8988T (cell line): ENCODE measurements around the gene ERAP2.
"Not testable (repeated sequence)": the region's sequence is repeated elsewhere in the genome, so short reads cannot be mapped to it uniquely, and the experiment has no call there.

Experiments
- DNase-seq: peaks from one replicate; pipeline ENCODE4 v3.0.0; 2011

The ERAP2 gene

DNA sequence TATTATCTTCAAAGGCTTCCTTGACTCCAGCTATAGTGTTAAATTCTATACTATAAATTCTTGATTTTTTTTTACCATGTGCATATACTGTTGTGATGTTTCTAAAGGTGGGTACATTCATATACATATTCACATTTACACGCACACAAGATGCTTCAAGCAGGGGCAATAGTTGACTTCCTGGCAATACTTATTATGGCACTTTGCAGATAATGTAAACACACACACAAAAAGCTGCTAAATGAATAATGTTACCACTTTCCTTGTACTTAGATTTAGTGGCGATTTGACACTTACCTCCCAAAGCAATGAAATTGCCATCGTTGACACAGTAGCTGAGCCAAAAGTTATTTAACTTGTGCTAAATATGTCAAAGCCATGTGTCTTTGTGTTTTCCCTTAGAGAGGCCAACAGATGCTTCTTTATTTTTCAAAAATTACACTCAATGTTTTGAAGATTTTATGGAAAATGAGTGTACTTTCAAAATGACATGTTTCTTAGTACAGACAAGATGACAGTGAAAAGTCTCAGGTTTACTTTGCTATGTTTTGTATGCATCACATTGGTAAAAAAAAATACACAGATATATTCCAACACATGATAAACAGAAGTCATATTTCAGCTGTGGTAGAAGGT, 12.2 kb upstream of the ERAP2 start:
- no peak for DNase-seq

DNA sequence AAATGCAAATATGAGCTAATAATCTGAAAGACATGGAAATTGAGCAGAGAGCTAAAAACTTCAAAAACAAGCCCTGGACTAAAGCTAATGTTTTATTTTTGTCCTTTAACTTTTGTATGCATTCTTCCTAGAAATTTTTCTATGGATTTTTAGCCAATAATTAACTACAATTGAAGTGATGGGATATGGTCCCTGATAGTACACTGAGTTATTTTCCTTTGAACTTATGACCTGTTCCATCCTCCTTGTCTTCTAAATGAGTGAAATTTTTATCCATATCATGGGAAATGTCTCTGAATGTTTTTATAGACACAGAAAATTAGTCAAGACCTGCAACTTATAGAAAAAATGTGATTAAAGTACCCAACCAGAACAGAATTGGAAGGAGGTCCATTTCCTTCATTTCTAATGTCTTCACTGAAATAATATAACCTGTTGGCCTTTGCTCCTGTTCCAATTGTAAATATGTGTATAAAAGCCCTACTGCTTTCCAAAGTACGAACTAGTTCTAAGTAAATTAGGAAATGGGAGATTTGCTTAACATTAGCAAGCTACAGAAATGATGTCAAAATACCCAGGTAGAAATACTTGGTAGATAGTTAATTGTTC, 11.3 kb upstream of the ERAP2 start:
- no peak for DNase-seq

DNA sequence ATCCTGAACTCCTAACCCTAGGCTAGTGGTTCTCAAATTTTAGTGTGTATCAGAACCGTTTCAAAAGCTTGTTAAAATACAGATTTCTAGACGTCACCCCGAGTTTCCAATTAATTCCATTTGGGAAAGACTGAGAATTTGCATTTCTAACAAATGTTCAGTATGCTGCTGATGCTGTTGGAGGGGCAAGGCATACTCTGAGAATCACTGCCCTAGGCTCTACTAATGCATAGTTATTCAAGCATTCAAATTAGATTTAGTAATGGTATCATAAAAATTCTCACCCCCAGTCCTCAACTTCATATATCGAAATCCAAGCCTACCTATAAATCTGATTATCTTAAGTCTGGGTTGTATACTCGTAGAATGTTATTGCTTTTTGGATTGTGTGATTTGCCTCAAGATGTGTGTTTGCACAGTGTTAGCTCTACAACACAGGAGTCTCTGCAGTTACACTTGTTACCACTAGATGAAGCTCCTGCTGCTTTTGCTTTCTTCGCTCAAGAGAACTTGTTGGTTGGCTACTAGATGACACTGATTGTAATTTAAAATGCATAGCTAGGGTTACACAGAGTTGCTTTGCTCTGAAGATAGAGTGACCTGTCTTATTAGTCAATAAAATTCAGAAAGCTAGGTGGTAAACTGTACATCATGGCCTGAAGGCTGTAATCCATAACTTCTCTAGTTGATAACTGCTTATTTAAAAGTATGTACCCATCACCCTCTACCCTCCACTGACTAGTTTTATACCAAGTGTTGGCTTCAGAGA, 7.5 kb upstream of the ERAP2 start:
- DNase-seq, result peak; percentile 28

DNA sequence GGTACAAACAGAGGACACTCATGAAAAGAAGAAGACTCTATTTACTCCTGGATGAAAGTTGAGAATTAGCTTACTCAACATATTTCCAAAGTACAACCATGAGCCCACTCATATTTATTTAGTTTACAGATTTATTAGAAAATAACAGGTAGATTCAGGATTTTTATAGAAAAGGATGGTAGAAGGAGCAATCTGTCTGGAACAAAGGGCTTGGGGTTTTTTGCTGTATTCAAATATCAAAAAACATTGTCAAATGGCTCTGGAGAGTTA, 7.0 kb upstream of the ERAP2 start:
- DNase-seq, result no peak

DNA sequence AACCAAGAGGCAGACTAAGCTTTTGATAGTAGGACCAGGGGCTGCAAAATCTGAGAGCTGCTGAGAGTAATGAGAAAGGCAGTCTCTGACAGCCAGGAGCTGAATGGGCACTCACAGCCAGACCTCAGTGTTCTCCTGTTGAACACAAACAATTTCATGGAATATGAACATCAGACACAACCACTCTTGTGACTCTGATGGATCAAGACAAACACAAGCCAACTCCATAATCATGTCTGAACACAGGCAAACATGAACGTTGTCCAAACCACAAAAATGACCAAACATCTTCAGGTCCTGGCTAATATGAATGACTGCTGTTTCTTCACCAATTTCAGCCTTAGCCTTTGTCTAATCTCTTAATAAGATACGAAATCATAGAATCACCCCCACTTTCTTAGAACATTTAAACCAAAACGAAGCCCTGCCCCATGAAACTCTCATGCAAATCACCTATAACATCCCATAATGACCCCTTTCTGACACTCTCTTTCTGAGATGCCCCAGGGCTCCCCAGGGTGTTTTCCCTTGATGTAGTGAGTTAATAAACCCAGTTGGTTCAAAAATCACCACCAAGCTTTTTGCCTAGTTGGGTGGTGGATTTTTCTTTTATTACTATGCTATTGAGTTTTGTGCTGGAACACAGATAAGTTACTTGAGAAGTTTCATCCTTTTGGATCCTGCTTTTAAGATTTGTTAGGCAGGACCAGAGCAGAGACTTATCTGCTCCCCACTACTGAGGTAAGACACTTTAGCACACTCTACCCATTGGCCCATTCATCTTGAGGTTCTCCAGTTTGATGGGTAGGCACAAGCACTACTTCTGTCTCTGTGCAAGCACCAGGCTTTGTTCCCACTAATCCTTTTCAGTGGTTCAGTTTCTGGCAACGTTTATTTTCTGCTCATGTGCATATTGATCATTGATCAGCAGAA, 5.9 kb upstream of the ERAP2 start:
- no peak for DNase-seq

DNA sequence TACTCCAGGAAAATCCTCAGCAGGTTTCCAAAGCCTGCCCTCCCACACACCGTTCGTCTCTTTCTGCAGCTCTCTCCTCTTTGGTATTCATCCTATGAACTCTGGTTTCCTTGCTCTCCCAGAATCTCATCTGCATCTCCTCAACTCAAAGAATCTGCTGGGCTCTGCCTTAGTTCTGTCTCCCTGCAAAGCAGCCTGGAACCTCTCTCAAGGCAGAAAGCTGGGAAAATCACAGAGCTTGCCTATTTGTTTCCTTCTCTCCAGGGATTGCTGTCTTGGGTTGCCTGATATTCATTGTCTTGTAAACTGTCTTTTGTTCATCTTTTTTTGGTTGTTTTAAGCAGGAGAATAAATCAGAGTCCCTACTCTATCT, 5.3 kb upstream of the ERAP2 start:
- no peak for DNase-seq

DNA sequence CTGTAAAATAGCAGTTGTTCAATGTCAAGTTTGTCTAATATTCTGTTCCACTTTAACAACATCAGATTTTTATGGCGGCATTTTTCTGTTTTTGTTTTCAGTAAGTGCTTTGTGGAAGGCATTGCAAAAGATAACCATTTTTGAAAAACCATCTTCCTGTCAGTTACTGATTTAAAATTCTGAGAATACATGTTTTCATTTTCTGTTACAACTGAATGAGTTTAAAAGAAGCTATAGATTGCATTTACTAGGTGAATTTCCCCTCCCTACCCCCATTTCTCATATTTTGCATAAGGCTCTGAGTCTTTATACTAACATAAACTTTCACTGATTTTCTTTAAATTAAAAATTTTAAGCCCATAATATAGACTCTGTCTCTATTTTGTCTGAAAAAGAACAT, 4.6 kb upstream of the ERAP2 start:
- DNase-seq, result no peak

DNA sequence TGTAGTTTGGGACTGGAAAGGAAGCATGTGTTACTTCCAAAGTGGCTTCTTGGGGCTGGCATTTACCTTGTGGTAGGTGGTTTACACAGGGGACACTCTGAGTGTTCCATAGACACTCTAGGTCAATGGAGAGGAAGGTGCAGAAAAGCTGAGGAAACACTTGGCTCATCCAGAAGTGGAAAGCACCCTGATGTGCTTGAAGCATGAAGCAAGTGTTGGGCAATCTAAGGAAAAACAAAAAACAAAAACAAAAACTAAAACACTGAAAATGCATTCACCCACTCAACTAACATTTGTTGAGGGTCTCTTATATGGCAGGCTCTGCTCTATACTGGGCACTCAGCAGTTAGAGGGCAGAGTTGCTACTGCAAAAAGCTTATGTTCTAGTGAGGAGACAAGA, 2.9 kb upstream of the ERAP2 start:
- no peak for DNase-seq

DNA sequence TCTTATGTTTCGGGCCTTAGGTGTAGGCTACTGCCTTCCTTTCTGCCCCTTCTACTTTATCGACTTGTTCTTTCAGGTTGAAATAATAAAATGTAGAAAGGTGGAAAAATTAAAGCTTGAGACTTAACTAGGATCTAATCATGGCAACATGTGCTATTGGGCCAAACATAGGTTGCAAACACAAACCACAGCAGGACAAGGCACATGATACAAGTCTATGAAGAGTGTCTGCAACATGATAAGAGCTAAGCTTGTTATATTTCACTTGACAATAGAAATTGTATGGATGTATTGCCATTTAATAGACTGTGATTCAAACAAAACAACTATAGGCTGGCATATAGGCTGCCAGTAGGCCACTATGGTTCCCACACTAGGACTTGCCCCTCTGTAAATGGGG, 1.7 kb upstream of the ERAP2 start:
- DNase-seq, result no peak

DNA sequence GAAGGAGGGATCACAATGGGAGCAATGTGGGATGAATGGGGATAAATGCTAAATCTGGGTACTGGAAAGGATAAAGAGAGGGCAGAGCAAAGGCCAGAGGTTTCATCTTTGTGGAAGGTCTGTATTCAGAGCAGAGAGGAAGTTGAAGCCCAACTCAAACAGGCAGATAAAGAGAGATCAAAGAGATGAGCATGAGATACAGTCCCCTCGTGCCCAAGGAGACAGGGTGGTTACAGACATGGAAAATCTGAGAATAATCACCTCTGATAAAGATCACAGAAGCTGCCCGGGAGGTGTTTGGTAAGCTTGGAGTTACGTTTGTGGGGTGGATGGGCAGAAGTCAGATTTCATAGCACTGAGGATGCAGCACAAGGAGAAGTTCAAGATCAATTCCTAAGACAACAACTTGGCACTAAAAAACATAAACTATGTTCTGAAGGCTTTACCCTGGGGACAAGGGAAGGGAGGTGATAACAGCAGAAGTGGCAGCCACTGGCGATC, 459 bp upstream of the ERAP2 start:
- DNase-seq, result no peak

DNA sequence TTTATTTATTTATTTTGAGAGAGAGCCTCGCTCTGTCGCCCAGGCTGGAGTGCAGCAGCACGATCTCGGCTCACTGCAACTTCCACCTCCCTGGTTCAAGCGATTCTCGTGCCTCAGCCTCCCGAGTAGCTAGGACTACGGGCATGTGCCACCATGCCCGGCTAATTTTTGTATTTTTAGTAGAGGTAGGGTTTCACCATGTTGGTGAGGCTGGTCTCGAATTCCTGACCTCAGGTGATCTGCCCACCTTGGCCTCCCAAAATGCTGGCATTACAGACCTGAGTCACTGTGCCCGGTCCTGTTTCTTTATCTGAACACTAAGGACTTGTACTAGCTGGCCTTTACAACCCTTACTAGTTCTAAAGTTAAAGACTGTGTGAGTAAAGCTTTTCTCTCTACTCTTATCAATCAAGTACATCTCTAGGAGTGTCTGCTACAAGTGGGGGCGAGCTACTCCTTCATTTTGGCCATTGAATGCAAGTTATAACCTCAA, 723 bp downstream of the ERAP2 start:
- not testable (repeated sequence) for DNase-seq

DNA sequence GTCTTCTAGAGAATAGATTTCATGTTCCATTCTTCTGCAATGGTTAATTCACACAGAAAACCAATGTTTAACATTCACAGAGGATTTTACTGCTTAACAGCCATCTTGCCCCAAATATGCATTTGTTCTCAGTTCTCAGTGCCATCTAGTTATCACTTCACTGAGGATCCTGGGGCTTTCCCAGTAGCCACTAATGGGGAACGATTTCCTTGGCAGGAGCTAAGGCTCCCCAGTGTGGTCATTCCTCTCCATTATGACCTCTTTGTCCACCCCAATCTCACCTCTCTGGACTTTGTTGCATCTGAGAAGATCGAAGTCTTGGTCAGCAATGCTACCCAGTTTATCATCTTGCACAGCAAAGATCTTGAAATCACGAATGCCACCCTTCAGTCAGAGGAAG, 3.4 kb downstream of the ERAP2 start:
- no peak for DNase-seq

DNA sequence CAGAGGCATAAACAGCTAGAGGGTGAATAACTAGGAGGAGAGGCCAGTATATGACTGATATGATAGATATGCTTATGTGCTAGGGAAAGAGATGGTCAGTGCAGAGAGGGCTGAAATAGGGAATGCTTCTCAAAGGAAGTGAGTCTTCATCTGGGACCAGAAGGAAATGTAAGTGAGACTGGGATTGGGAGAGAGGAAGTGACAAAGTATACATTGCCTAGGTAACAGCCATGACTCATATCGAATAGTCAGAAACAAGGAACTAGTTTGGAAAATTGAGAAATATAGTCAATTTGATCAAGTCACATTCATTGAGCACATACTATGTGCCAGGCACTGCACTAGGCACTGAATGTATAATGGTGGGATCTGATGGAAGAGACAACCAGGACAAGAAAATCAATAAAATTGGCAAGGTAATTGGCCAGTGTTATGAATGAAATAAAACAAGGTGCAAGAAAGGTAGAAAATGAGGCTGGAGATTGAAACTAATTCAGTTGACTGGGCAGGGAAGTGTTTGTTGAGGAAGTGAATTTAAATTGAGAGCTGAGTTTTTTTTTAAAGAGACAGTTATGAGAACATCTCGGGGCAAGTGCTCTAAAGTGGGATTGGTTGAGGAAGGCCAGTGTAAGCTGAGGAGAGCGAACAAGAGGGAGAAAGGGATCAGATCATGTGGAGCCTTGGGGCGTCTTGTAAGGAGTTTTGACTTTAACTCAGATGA, 4.3 kb downstream of the ERAP2 start:
- no peak for DNase-seq

DNA sequence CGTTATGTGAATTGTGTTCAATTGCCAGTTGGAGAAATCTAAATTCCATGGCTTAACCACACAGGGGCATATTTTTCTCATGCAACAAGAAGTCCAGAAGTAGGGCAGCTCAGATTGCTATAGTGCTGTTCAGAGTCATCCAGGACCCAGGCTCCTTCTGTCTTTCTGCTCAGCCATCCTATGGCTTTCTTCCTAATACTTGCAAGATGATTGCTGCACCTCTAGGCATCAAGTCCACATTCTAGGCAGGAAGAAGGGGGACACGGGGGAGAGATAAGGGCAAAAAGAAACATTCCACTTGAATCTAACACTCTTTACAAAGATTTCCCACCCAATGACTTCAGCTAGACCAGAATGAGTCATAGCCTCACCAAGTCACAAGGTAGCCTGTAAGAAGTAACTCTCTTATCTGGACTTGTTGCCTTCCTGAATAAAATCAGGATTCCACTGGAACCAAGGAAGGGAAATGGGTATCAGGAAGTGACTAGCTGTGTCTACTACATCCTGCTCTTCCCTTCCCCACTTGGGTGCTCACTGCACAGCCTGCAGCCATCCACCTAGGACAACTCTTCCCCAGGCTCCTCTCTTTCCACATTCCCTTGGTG, 5.3 kb downstream of the ERAP2 start:
- peak; percentile 21 for DNase-seq

DNA sequence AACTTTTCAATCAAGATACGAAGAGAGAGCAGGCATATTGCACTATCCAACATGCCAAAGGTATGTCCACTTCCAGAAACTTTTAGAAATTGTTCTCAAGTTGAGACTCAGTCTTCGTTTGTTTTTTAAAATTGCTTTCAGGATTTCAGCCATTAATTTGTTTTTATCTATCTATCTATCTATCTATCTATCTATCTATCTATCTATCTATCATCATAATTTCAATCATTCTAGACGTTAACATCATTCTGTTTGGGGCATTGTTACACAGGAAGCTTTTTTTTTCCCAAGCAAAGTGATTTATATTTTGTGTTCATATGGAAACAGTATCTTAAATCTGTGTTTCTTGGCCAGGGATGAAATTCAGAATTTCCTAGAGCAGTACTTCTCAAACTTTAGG, 7.6 kb downstream of the ERAP2 start:
- no peak for DNase-seq

DNA sequence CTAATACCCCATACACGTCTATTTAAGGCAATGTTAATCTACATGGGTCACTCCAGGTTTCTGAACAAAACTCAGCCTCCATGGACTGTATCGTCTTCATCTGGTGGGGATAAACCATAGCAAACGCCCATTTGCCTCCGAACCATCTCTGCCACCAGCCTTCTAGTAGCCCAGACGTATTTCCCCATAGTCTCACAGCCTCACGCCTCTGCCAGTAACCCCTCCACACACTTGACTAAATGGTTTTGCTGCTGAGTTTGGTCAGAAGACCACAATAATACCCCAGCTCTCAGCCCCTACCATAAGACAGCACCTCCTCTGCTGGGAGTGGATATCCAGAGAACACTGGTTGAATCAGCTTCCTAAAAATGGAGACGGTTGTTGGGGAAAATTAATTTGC, 8.7 kb downstream of the ERAP2 start:
- DNase-seq, result no peak

DNA sequence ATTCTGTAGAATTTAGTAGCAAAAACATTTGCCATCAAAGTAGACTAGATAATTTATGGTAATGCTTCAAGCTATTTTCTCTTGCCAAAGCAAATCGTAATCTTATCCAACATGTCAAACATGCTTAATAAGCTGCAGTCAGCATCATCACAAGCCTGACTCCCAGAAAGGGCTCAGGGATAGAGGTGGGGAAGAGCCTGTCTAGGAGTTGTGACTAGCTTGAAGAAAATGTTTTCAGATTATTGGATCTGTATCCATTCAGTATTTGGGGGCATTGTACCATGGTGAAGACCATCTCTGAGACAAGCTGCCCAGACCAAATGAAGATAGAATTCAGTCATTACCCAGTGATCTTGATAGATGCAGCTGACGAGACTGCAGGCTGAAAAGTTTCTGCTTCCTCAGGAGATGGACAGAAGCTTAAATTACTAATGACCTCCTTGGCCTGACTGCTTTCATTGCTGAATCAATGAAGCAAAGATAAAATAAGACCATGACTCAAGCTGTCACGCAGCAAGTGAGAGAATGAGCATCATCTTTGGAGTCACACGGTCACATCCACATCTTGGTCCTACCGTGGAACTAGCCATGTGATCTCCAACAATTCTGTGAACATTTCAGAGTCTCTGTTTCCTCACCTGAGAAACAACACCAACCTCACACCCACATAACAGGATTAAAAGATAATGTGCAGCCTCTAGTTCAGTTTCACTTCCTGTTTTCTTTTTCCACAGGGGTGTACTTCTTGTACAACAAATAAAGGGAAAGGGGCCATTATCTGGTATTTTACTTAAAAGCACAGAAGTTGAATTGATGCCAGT, 9.4 kb downstream of the ERAP2 start:
- no peak for DNase-seq

DNA sequence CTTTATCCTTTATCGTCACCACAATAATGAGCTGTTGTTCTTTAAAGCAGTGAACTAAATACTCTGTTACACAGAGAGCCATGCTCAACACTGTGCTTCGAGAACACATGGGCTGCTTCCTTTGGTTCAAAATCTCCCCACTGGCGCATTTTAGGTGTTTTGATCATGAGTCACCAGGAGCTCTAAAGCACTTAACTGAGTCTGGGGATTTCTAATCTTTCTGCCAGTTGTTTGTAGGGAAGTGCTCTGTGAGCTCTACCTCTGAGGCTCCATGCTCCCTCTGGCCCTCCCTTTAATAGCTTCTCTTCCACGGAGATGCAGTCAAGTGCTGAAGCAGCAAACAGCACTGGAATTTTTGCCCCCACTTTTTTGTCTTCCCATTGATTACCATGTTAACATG, 17.0 kb downstream of the ERAP2 start:
- DNase-seq, result no peak

DNA sequence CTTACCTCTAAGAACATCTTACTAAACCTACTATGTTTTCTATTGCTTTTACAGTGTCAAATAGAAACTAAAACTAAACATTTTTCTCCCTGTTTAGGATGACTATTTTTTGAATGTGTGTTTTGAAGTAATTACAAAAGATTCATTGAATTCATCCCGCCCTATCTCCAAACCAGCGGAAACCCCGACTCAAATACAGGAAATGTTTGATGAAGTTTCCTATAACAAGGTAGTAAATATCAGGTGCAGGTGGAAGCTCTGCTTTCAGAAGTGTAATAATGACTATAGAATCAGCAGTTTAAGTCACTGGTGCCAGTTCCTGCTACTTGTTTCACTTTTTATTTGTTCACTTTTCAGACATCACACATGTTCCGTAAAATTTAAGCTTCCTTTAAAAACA, 20.0 kb downstream of the ERAP2 start:
- DNase-seq, result no peak

DNA sequence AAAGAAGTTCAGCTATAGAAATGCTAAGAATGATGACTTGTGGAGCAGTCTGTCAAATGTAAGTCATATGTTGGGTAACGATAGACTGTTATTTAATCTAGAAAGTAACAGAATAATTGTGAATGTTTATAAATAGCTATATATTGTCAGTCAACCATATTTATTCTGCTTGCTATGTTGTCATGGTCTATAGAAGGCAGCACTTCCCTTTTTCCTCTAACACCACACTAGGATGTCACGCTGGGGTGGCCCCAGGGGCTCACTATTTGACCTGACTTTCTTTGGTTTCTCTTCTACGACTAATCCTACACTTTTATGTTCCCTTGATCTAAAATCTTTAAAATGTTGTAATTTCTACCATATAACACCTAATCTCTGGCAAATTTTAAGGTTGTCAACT, 20.5 kb downstream of the ERAP2 start:
- no peak for DNase-seq

DNA sequence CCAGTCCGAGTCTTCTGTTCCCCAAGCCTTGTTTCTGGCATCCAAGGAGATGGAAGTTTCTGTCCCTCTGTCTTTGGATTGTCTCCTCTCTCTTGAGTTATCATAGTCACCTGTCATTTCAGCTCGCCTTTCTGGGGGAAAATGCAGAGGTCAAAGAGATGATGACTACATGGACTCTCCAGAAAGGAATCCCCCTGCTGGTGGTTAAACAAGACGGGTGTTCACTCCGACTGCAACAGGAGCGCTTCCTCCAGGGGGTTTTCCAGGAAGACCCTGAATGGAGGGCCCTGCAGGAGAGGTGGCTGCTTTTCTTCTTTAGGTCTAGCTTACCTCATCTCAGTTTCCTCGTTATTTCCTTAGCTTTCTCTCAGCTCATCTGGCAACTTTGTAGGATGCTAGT, 25.1 kb downstream of the ERAP2 start:
- no peak for DNase-seq
